K562 treated with DMSO at 1 percent for 12 hours (cell line): ENCODE data around the gene SHC3. TPM values are rescaled to one million over a fixed set of nuclear protein-coding genes. Genes with fewer than 3 reads are reported as not detected.

Experiments
- total RNA-seq: library from RNA; unstranded; fragments of 300-600 nt; gene quantifications from 2 replicates; pipeline ENCODE4 v1.2.3, GENCODE V29; 2022; ENCODE audit not compliant: insufficient read depth

SHC3 gene, protein sequence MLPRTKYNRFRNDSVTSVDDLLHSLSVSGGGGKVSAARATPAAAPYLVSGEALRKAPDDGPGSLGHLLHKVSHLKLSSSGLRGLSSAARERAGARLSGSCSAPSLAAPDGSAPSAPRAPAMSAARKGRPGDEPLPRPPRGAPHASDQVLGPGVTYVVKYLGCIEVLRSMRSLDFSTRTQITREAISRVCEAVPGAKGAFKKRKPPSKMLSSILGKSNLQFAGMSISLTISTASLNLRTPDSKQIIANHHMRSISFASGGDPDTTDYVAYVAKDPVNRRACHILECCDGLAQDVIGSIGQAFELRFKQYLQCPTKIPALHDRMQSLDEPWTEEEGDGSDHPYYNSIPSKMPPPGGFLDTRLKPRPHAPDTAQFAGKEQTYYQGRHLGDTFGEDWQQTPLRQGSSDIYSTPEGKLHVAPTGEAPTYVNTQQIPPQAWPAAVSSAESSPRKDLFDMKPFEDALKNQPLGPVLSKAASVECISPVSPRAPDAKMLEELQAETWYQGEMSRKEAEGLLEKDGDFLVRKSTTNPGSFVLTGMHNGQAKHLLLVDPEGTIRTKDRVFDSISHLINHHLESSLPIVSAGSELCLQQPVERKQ
- not detected in 2 replicates for total RNA-seq

DNA sequence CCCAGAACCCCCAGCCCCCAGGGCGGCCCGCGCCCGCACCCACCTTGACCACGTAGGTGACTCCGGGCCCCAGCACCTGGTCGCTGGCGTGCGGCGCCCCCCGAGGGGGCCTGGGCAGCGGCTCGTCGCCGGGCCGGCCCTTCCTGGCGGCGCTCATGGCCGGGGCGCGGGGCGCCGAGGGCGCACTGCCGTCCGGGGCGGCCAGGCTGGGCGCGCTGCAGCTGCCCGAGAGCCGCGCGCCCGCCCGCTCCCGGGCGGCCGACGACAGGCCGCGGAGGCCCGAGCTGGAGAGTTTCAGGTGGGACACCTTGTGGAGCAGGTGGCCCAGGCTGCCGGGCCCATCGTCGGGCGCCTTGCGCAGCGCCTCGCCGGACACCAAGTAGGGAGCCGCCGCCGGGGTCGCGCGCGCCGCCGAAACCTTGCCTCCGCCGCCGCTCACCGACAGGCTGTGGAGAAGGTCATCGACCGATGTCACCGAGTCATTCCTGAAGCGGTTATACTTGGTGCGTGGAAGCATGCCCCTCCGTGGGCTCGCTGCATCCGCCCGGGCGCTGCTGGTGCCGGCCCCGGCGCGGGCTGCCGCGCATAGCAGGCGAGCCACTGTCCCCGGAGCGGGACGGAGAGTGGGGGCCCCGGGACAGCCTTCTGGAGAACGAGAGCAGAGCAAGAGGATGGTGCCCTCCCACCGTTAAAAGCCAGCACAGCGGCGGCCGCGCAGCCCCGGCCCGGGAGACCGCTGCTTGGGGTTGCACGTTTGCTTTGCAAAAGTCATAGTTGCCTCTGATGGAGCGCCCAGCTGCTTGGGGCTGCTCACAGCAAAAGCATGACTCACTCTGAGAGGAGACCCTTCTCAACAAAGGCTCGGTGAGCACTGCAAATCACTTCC lies at the start of gene SHC3:
Gene SHC3 (minus strand): TSS at position 875 of the 886 bp plus-strand sequence. CDS start 358 bp downstream, at position 517.

GRCh38 chr9:88991066-88992034 lies 187.3 kb downstream of the SHC3 start, which contains the start of gene S1PR3:
Gene S1PR3, plus strand, starts transcription at chr9:88991468. Its CDS starts 9,733 bp downstream, at chr9:89001201.

Other genes starting within 250 kb of the SHC3 start
- 0.96 and 1.4 TPM in 2 replicates for gene S1PR3, start 187.3 kb downstream of the SHC3 start, total RNA-seq
- 185 and 201 TPM in 2 replicates for gene CKS2, start 132.4 kb upstream of the SHC3 start, total RNA-seq
- gene SECISBP2, start 139.7 kb upstream of the SHC3 start, total RNA-seq = 12.6 and 24.3 TPM in 2 replicates